ENCODE results near the gene RNPC3.
A peak's percentile ranks its signal among the peaks of the same experiment; 100 is the strongest.

The RNPC3 gene

GRCh38 chr1:103525607-103526507, at the start of gene RNPC3:
RNPC3 (plus strand) TSS chr1:103525699; CDS start chr1:103526071, 372 bp downstream.
- DNase-seq (ENCODE audit: low read depth in 1 of 2, low spot score in 1 of 2), result peak; percentile 75 to 78

- no peak for DNase-seq (ENCODE audit: low read depth in 1 of 2, low spot score in 1 of 2)
Measured at GRCh38 chr1:103477101-103477500, 48.4 kb upstream of the RNPC3 start.

GRCh38 chr1:103489935-103490334, 35.6 kb upstream of the RNPC3 start:
- no peak for DNase-seq (ENCODE audit: low read depth in 1 of 2, low spot score in 1 of 2)

GRCh38 chr1:103492003-103492625, 33.4 kb upstream of the RNPC3 start:
- no peak for DNase-seq (ENCODE audit: low read depth in 1 of 2, low spot score in 1 of 2)

GRCh38 chr1:103496014-103496635, 29.4 kb upstream of the RNPC3 start:
- DNase-seq (ENCODE audit: low read depth in 1 of 2, low spot score in 1 of 2), result no peak

GRCh38 chr1:103497404-103497803, 28.1 kb upstream of the RNPC3 start:
- no peak for DNase-seq (ENCODE audit: low read depth in 1 of 2, low spot score in 1 of 2)

- no peak for DNase-seq (ENCODE audit: low read depth in 1 of 2, low spot score in 1 of 2)
Measured at GRCh38 chr1:103509250-103509649, 16.2 kb upstream of the RNPC3 start.

GRCh38 chr1:103513711-103514110, 11.8 kb upstream of the RNPC3 start:
- no peak for DNase-seq (ENCODE audit: low read depth in 1 of 2, low spot score in 1 of 2)

GRCh38 chr1:103514920-103515503, 10.5 kb upstream of the RNPC3 start:
- no peak for DNase-seq (ENCODE audit: low read depth in 1 of 2, low spot score in 1 of 2)

GRCh38 chr1:103516283-103516682, 9.2 kb upstream of the RNPC3 start:
- DNase-seq (ENCODE audit: low read depth in 1 of 2, low spot score in 1 of 2), result no peak

- DNase-seq (ENCODE audit: low read depth in 1 of 2, low spot score in 1 of 2), result no peak
Measured at GRCh38 chr1:103516693-103517092, 8.8 kb upstream of the RNPC3 start.

GRCh38 chr1:103517380-103518047, 8.0 kb upstream of the RNPC3 start:
- no peak for DNase-seq (ENCODE audit: low read depth in 1 of 2, low spot score in 1 of 2)

- no peak for DNase-seq (ENCODE audit: low read depth in 1 of 2, low spot score in 1 of 2)
Measured at GRCh38 chr1:103520822-103521221, 4.7 kb upstream of the RNPC3 start.

- no peak for DNase-seq (ENCODE audit: low read depth in 1 of 2, low spot score in 1 of 2)
Measured at GRCh38 chr1:103523346-103523745, 2.2 kb upstream of the RNPC3 start.

- no peak for DNase-seq (ENCODE audit: low read depth in 1 of 2, low spot score in 1 of 2)
Measured at GRCh38 chr1:103525114-103525606, 339 bp upstream of the RNPC3 start.

- no peak for DNase-seq (ENCODE audit: low read depth in 1 of 2, low spot score in 1 of 2)
Measured at GRCh38 chr1:103527331-103527730, 1.8 kb downstream of the RNPC3 start.

- peak in 1 of 2 donors; percentile 36 for DNase-seq (ENCODE audit: low read depth in 1 of 2, low spot score in 1 of 2)
Measured at GRCh38 chr1:103529746-103530145, 4.2 kb downstream of the RNPC3 start.

- no peak for DNase-seq (ENCODE audit: low read depth in 1 of 2, low spot score in 1 of 2)
Measured at GRCh38 chr1:103538226-103538625, 12.7 kb downstream of the RNPC3 start.

GRCh38 chr1:103541431-103541830, 15.9 kb downstream of the RNPC3 start:
- DNase-seq (ENCODE audit: low read depth in 1 of 2, low spot score in 1 of 2), result no peak

GRCh38 chr1:103546496-103546895, 21.0 kb downstream of the RNPC3 start:
- no peak for DNase-seq (ENCODE audit: low read depth in 1 of 2, low spot score in 1 of 2)

- no peak for DNase-seq (ENCODE audit: low read depth in 1 of 2, low spot score in 1 of 2)
Measured at GRCh38 chr1:103547840-103548239, 22.3 kb downstream of the RNPC3 start.
